Tibial artery (tissue), 4 donors: Measurements from ENCODE around the gene TMA7.
A peak's percentile ranks its signal among the peaks of the same experiment; 100 is the strongest.

Experiments used
- DNase-seq, 2 donors: peaks; one replicate each; pipeline ENCODE4 v3.0.0-alpha.2; 2019
- H3K27ac ChIP-seq, 2 donors: fragments of 200-600 bp; sonication (generic) in 1 of 2; 1 replicate in 1 of 2; 2 replicates in 1 of 2; pipeline ENCODE4 v1.5.1; 2018 to 2019; ENCODE audit warnings: mild to moderate bottlenecking in 1 of 2
- H3K27me3 ChIP-seq, 2 donors: fragments of 200-600 bp; sonication (generic) in 1 of 2; one replicate each; pipeline versions ENCODE4 v1.5.1 to v1.6.0; 2016 to 2019
- H3K36me3 ChIP-seq, 3 donors: fragments of 200-600 bp; sonication (generic) in 2 of 3; one replicate each; pipeline ENCODE4 v1.5.1; 2016 to 2019; ENCODE audit warnings: mild to moderate bottlenecking in 2 of 3
- H3K4me1 ChIP-seq, 4 donors: fragments of 200-600 bp; sonication (generic) in 2 of 4; 1 replicate in 3 of 4; 2 replicates in 1 of 4; pipeline ENCODE4 v1.5.1; 2016 to 2019
- H3K4me3 ChIP-seq, 2 donors: fragments of 200-600 bp; sonication (generic) in 1 of 2; 1 replicate in 1 of 2; 2 replicates in 1 of 2; pipeline ENCODE4 v1.5.1; 2018 to 2019; ENCODE audit warnings: mild to moderate bottlenecking in 2 of 2
- H3K9me3 ChIP-seq, 3 donors: fragments of 200-600 bp; sonication (generic) in 1 of 3; one replicate each; pipeline ENCODE4 v1.5.1; 2016 to 2019
- CTCF ChIP-seq, 2 experiments: fragments of 200-600 bp in 1 of 2; fragments of 450-650 bp in 1 of 2; IDR thresholded peaks; one replicate each; pipeline ENCODE4 v1.5.1; 2017 to 2019; ENCODE audit warnings: antibody characterized with exemption in 2 of 2, mild to moderate bottlenecking in 1 of 2, moderate library complexity in 1 of 2
- intact Hi-C: fragments of 100-400 bp; cut with DNase I; formaldehyde crosslinking; loops from one replicate; pipeline ENCODE4 v1.15.0; 2023; ENCODE audit warnings: low total_unique reads

TMA7 gene

GRCh38 chr3:48492461-48493202 is 52.6 kb downstream of the TMA7 start:
- no peak overlapping the region for H3K4me3 ChIP-seq
- intact Hi-C loops: no loop called here
- no peaks in the 10 kb centered on the region for H3K9me3 ChIP-seq
- no peaks in the 10 kb centered on the region for H3K4me1 ChIP-seq
- no peak for TF ChIP-seq CTCF (IDR thresholded peaks at IDR 0.05)
- H3K36me3 ChIP-seq: peaks cover 11 to 32% (median 20%) of the 10 kb centered on the region in 3 donors
- DNase-seq: peak in 1 of 2 donors; percentile 15
- H3K27ac ChIP-seq: no peak overlapping the region
- H3K27me3 ChIP-seq: no peaks in the 10 kb centered on the region

GRCh38 chr3:48493203-48493501 is 53.1 kb downstream of the TMA7 start:
- H3K27me3 ChIP-seq: no peaks in the 10 kb centered on the region
- H3K4me1 ChIP-seq: no peaks in the 10 kb centered on the region
- no peak overlapping the region for H3K27ac ChIP-seq
- no peak overlapping the region for H3K4me3 ChIP-seq
- TF ChIP-seq CTCF (IDR thresholded peaks at IDR 0.05): no peak
- H3K36me3 ChIP-seq: peaks cover 11 to 34% (median 25%) of the 10 kb centered on the region in 3 donors
- peak in 1 of 2 donors; percentile 39 for DNase-seq
- intact Hi-C loops: no loop called here
- H3K9me3 ChIP-seq: no peaks in the 10 kb centered on the region
